Right lobe of liver (tissue), 6 donors: ENCODE results near the gene ASIC2. TPM values are rescaled to one million over a fixed set of nuclear protein-coding genes. Genes with fewer than 3 reads are reported as not detected.

Experiments used
- ATAC-seq, 4 donors: fragments of 200-7000 bp; cut with Tn5 transposase; one replicate each; pipeline ENCODE4 v1.9.1; 2020; ENCODE audit warnings: mild to moderate bottlenecking in 4 of 4, moderate library complexity in 4 of 4
- DNase-seq, 3 donors: peaks; one replicate each; pipeline ENCODE4 v3.0.0-alpha.2; 2020
- H3K27ac ChIP-seq, 3 donors: fragments of 200-600 bp; one replicate each; pipeline ENCODE4 v1.8.0; 2022
- H3K27me3 ChIP-seq, 2 donors: fragments of 200-600 bp; one replicate each; pipeline ENCODE4 v1.8.0; 2022
- H3K36me3 ChIP-seq, 4 donors: fragments of 200-600 bp; sonication (generic) in 1 of 4; one replicate each; pipeline versions ENCODE4 v1.5.1 to v1.8.0; 2017 to 2022; ENCODE audit warnings: control low read depth in 1 of 4
- H3K4me1 ChIP-seq, 4 donors: fragments of 200-600 bp; sonication (generic) in 1 of 4; one replicate each; pipeline versions ENCODE4 v1.5.1 to v1.8.0; 2017 to 2022; ENCODE audit warnings: control low read depth in 1 of 4
- H3K4me3 ChIP-seq, 3 donors: fragments of 200-600 bp; one replicate each; pipeline ENCODE4 v1.8.0; 2022
- H3K9me3 ChIP-seq, 4 donors: fragments of 200-600 bp; sonication (generic) in 1 of 4; one replicate each; pipeline versions ENCODE4 v1.5.1 to v1.8.0; 2017 to 2022; ENCODE audit warnings: control low read depth in 1 of 4
- CTCF ChIP-seq, 4 donors: fragments of 200-600 bp in 3 of 4; fragments of 450-650 bp in 1 of 4; IDR thresholded peaks; one replicate each; pipeline versions ENCODE4 v1.5.1 to v1.8.0; 2016 to 2022; ENCODE audit warnings: antibody characterized with exemption in 4 of 4, mild to moderate bottlenecking in 2 of 4
- POLR2A ChIP-seq: fragments of 450-650 bp; IDR thresholded peaks from one replicate; pipeline ENCODE4 v1.6.1; 2017; ENCODE audit warnings: antibody characterized with exemption, mild to moderate bottlenecking
- WGBS: methylation state at CpG from one replicate; pipeline ENCODE4 v1.1.6; 2018; ENCODE audit warnings: low coverage, low lambda C conversion rate; ENCODE audit not compliant: insufficient coverage; ENCODE audit errors: missing lambda C conversion rate; 5-methylcytosine and 5-hydroxymethylcytosine counted together
- intact Hi-C, 2 donors: fragments of 100-400 bp; cut with DNase I; formaldehyde crosslinking; loops; one replicate each; pipeline versions ENCODE4 v1.11.2 to v1.14.1; 2022
- total RNA-seq, 6 experiments: library from RNA; depleted of rRNA in 2 of 6; stranded (reverse); fragments of >200 nt in 2 of 6; fragmentation: NEBNext Ultra II Directional in 3 of 6; extraction: Animal tissue kit (Norgen Biotek cat#: 25700) in 3 of 6; gene quantifications; one replicate each; pipeline versions ENCODE4 v1.1.0 to v1.2.4, GENCODE V29; 2016 to 2023
- donor health status: DM: no; HTN: yes; CAD: no.
- donor health status: DM: no; HTN: no; CAD: no.
- donor health status: DM: no; HTN: no; CAD: no.
- donor health status: DM: no; HTN: yes; CAD: no.
- donor health status: DM: no; HTN: yes; CAD: no.

ASIC2 gene
- total RNA-seq, 6 experiments from 2014 or later = 0.11 to 0.31 (median 0.12) TPM; not detected in 3

GRCh38 chr17:33091271-33091670 lies 201.8 kb downstream of the ASIC2 start:
- Histone ChIP-seq H3K27me3 (no peaks in the 10 kb centered on the region), H3K4me3 (no peak overlapping the region), H3K4me1 (no peaks in the 10 kb centered on the region), H3K9me3 (no peaks in the 10 kb centered on the region), H3K36me3 (no peaks in the 10 kb centered on the region), H3K27ac (no peak overlapping the region)
- intact Hi-C loops = no loop called here
- WGBS = 37% methylated on average over 4 of the region's 5 CpGs
- ATAC-seq (no peak), DNase-seq (no peak)
- no peak for TF ChIP-seq POLR2A
- no peak for TF ChIP-seq CTCF (IDR thresholded peaks at IDR 0.05)

GRCh38 chr17:33090806-33091205 lies 202.3 kb downstream of the ASIC2 start:
- DNase-seq (no peak), ATAC-seq (no peak)
- 33% methylated on average over 1 of the region's 1 CpG for WGBS
- TF ChIP-seq POLR2A (no peak), CTCF (IDR thresholded peaks at IDR 0.05) (no peak)
- no peaks in the 10 kb centered on the region for H3K9me3 ChIP-seq
- H3K27me3 ChIP-seq = no peaks in the 10 kb centered on the region
- H3K4me3 ChIP-seq = no peak overlapping the region
- intact Hi-C loops = no loop called here
- no peaks in the 10 kb centered on the region for H3K36me3 ChIP-seq
- no peak overlapping the region for H3K27ac ChIP-seq
- no peaks in the 10 kb centered on the region for H3K4me1 ChIP-seq

GRCh38 chr17:33086878-33087277 lies 206.2 kb downstream of the ASIC2 start:
- H3K27me3 ChIP-seq = no peaks in the 10 kb centered on the region
- TF ChIP-seq POLR2A (no peak), CTCF (IDR thresholded peaks at IDR 0.05) (no peak)
- DNase-seq (no peak), ATAC-seq (no peak)
- no peaks in the 10 kb centered on the region for H3K36me3 ChIP-seq
- intact Hi-C loops = no loop called here
- no peak overlapping the region for H3K4me3 ChIP-seq
- H3K9me3 ChIP-seq = no peaks in the 10 kb centered on the region
- H3K27ac ChIP-seq = no peak overlapping the region
- H3K4me1 ChIP-seq = no peaks in the 10 kb centered on the region

GRCh38 chr17:33086041-33086440 lies 207.1 kb downstream of the ASIC2 start:
- intact Hi-C loops = no loop called here

More at GRCh38 chr17:33086041-33086440, 207.1 kb downstream of the ASIC2 start:
- Histone ChIP-seq H3K9me3 (no peaks in the 10 kb centered on the region), H3K27me3 (no peaks in the 10 kb centered on the region), H3K4me3 (no peak overlapping the region), H3K4me1 (no peaks in the 10 kb centered on the region), H3K36me3 (no peaks in the 10 kb centered on the region), H3K27ac (no peak overlapping the region)
- WGBS = 58% methylated on average over 1 of the region's 1 CpG
- no peak for ATAC-seq
- TF ChIP-seq POLR2A = no peak
- no peak for TF ChIP-seq CTCF (IDR thresholded peaks at IDR 0.05)
- no peak for DNase-seq
